ENCODE data around the gene CHD2. TPM values are rescaled to one million over a fixed set of nuclear protein-coding genes. Genes with fewer than 3 reads are reported as not detected.

CHD2 gene
- total RNA-seq (2022; extraction: Qiagen RNA extraction), result 23.4 to 30.7 TPM (median 26.7 TPM) in 5 replicates

GRCh38 chr15:92899948-92900730 lies at the start of gene CHD2:
Gene CHD2 (plus strand): TSS chr15:92900324. CDS start chr15:92901238, 914 bp downstream.

Other genes starting within 250 kb of the CHD2 start
- gene FAM174B, start 244.5 kb upstream of the CHD2 start, total RNA-seq (2022; extraction: Qiagen RNA extraction), result 7.5 to 10.0 TPM (median 8.1 TPM) in 5 replicates
- gene RGMA, start 188.9 kb downstream of the CHD2 start, total RNA-seq (2022; extraction: Qiagen RNA extraction), result 0.20 to 0.49 TPM (median 0.37 TPM) in 5 replicates